Endothelial cell of hepatic sinusoid (primary cell): ENCODE measurements around the gene IQGAP2.
"Not testable (repeated sequence)": the region's sequence is repeated elsewhere in the genome, so short reads cannot be mapped to it uniquely, and the experiment has no call there.

ENCODE experiments used
- in situ Hi-C: cut with HindIII; loops from 2 replicates; pipeline ENCODE4 v1.10.0; 2017; ENCODE audit warnings: low sequenced_read_pairs

The IQGAP2 gene

GRCh38 chr5:76499507-76500161, 96.5 kb downstream of the IQGAP2 start:
- in situ Hi-C loops: no loop called here

- in situ Hi-C loops: no loop called here
Measured at GRCh38 chr5:76500633-76501393, 97.7 kb downstream of the IQGAP2 start.

- in situ Hi-C loops: no loop called here
Measured at GRCh38 chr5:76503929-76504328, 100.8 kb downstream of the IQGAP2 start.

- in situ Hi-C loops: no loop called here
Measured at GRCh38 chr5:76504901-76505564, 101.9 kb downstream of the IQGAP2 start.

- in situ Hi-C loops: no loop called here
Measured at GRCh38 chr5:76513476-76513875, 110.4 kb downstream of the IQGAP2 start.

GRCh38 chr5:76514292-76514691, 111.2 kb downstream of the IQGAP2 start:
- in situ Hi-C loops: no loop called here

- in situ Hi-C loops: no loop called here
Measured at GRCh38 chr5:76514713-76515112, 111.6 kb downstream of the IQGAP2 start.

- in situ Hi-C loops: no loop called here
Measured at GRCh38 chr5:76517334-76517733, 114.2 kb downstream of the IQGAP2 start.

GRCh38 chr5:76518246-76518645, 115.2 kb downstream of the IQGAP2 start:
- in situ Hi-C loops: not testable (repeated sequence)

GRCh38 chr5:76521240-76521758, 118.2 kb downstream of the IQGAP2 start:
- in situ Hi-C loops: no loop called here

GRCh38 chr5:76522103-76522935, 119.2 kb downstream of the IQGAP2 start:
- in situ Hi-C loops: no loop called here

GRCh38 chr5:76524101-76524835, 121.2 kb downstream of the IQGAP2 start:
- in situ Hi-C loops: no loop called here

GRCh38 chr5:76524868-76525267, 121.8 kb downstream of the IQGAP2 start:
- in situ Hi-C loops: no loop called here

GRCh38 chr5:76525956-76526355, 122.9 kb downstream of the IQGAP2 start:
- in situ Hi-C loops: no loop called here

GRCh38 chr5:76526950-76527583, 124.0 kb downstream of the IQGAP2 start:
- in situ Hi-C loops: no loop called here

GRCh38 chr5:76527685-76528161, 124.6 kb downstream of the IQGAP2 start:
- in situ Hi-C loops: no loop called here

GRCh38 chr5:76528547-76529331, 125.7 kb downstream of the IQGAP2 start:
- in situ Hi-C loops: no loop called here

- in situ Hi-C loops: no loop called here
Measured at GRCh38 chr5:76529464-76530344, 126.6 kb downstream of the IQGAP2 start.
